Epithelial cell of proximal tubule (primary cell): ENCODE data around the gene TTLL10. TPM values are rescaled to one million over a fixed set of nuclear protein-coding genes. Genes with fewer than 3 reads are reported as not detected.
A peak's percentile ranks its signal among the peaks of the same experiment; 100 is the strongest.

Experiments
- DNase-seq: peaks from one replicate; pipeline ENCODE4 v3.0.0-alpha.2; 2011; ENCODE audit warnings: low read depth
- H3K4me3 ChIP-seq: 2 replicates; pipeline ENCODE4 v1.5.1; 2011; ENCODE audit warnings: low read depth, mild to moderate bottlenecking, low read length
- total RNA-seq: library from RNA; depleted of rRNA; stranded (reverse); fragments of >200 nt; gene quantifications from 2 replicates; pipeline ENCODE4 v1.2.3, GENCODE V29; 2015
- TF ChIP-seq, protein P1 (sequence below): conservative IDR thresholded peaks from 2 replicates; pipeline ENCODE4 v1.5.1; 2012; ENCODE audit warnings: low read depth, mild to moderate bottlenecking, low read length

Gene TTLL10
- total RNA-seq, 1 donor from 2014 or later, result not detected

DNA sequence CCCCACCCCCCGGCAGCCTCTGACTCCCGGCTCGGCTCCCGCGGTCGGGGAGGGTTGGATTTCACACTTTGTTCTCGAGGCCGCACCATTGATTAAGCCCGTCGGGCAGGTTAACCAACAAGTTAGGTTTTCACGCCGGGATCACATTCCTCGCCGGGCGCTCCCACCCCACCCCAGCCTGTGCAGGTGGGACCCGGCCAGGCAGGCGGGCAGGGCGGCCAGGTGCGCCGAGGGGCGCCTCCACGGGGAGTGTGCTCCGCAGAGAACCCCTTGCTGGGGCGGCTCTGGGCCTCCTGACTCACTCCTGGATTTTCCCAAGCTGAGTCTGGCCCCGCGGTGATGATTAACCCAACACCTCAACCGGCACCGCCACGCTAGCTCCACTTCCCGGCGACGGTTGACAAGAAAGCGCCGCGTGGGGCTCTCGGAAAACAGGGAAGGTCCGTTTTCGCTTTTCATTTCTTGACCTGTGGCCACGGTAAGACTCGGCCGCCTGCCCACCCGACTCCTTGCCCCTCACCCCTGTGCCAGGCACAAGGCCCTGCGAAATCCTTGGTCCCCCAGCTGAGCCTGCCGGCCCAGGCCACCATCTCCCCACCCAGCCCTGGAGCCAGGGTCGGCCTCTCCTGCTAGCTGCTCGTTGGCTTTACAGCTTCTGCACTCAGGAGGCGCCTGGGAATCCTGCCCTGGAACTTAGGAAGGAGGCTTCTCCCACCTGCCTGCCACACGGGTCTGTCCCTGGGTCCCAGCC, 8.8 kb upstream of the TTLL10 start:
- peak overlapping the region; percentile 88 for H3K4me3 ChIP-seq
- TF ChIP-seq, protein P1, sequence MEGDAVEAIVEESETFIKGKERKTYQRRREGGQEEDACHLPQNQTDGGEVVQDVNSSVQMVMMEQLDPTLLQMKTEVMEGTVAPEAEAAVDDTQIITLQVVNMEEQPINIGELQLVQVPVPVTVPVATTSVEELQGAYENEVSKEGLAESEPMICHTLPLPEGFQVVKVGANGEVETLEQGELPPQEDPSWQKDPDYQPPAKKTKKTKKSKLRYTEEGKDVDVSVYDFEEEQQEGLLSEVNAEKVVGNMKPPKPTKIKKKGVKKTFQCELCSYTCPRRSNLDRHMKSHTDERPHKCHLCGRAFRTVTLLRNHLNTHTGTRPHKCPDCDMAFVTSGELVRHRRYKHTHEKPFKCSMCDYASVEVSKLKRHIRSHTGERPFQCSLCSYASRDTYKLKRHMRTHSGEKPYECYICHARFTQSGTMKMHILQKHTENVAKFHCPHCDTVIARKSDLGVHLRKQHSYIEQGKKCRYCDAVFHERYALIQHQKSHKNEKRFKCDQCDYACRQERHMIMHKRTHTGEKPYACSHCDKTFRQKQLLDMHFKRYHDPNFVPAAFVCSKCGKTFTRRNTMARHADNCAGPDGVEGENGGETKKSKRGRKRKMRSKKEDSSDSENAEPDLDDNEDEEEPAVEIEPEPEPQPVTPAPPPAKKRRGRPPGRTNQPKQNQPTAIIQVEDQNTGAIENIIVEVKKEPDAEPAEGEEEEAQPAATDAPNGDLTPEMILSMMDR, result no peak
- DNase-seq, result peak; percentile 64

DNA sequence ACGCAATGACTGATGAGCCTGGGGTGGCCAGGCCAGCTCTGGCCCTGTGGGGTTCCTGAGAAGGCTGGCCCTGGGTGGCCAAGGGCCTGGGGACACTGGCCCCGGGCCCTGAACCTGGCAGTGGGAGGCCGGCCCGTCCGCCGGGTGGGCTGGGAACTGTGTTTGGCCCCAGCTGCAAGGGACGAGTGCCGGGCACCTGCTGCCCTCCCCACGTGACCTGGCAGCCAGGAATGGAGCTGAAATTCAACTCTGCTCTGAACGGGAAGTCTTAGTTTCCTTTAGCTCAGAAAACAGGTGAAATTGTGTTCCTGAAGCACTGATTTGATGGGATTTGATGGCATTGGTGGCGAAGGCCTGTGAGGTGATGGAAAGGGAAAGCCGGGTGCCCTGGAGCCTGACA, 8.2 kb upstream of the TTLL10 start:
- TF ChIP-seq, protein P1, result no peak
- no peak for DNase-seq
- peak overlapping the region; percentile 88 for H3K4me3 ChIP-seq

DNA sequence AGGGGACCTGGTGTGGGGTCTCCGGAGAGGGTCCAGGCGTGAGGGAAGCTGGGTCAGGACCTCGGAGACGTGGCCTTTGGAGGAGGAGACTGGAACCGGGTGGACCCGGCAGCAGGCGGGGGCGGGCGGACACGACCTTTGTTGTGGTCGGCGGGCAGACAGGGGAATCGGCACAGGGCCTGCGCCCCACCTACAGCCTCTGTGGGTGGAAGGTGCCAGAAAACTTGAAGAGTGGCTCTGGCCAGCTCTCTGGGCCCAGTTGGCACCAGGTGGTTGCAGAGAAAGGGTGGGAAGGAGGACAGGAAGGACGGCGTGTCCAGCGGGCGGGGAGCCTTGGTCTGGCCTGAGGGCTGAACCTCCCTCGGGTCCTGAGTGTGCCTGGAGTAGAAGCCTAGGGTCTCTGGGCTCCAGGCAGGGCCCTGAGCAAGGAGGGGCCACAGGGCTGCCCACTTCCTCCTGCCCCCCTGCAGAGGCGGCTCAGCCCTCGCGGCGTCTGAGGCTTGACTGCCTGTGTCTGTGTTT, 7.7 kb upstream of the TTLL10 start:
- TF ChIP-seq, protein P1, result no peak
- no peak for DNase-seq
- H3K4me3 ChIP-seq, result peak overlapping the region; percentile 88

DNA sequence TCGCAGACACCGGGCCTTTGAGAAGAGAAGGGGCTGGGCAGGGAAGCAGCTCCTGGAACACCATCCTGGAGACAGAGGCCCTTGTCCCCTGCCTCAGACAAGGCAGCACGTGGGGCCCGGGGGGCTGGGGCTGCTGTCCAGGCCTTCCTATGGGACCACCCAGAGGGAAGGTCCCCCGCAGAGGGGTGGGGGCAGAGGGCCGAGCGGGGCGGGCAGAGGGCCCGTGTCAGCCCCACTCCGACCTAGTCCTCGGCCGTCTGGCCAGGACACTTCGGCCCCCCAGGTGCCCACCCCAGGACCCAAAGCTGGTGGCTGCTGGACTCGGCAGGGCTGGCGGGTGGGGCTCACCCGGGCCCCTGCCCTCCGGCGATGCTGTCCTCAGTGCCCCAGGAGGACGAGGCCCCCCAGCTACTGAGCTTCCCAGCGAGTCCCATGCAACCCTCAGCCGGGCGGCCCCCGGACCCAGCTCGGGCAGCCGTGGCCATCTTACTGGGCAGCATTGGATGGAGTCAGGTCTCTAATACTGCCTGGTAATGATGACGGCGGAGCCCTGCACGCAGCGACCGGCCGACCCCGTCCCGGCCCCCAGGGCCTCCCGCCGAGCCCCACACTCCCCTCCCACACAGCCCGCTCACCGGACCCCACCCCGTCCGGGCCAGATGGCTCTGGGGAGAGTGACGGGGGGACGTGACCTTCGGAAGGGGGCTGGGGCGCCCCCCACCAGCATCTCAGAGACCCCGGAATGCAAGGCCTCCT, 6.9 kb upstream of the TTLL10 start:
- no peak for DNase-seq
- peak overlapping the region; percentile 88 for H3K4me3 ChIP-seq
- TF ChIP-seq, protein P1, result no peak

DNA sequence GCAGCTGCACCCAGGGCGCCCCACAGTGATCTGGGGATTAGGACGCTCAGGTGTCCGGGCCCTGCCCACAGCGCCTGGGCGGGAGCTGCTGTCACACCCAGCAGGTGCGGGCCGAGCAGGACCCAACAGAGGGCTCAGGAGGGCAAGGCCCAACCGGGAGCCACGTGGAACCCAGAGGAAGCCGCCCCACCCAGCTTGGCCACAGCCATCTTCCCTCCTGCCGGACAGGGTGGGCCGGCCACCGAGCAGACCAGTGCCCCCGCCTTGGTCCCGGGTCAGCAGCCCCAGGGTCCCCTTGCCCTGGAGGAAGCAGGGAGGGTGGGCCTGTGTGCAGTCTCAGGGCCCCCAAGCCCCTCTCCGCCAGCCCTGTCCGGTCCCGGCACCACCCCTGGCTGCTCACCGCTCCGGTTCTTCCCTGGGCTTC, 6.3 kb upstream of the TTLL10 start:
- H3K4me3 ChIP-seq, result no peak overlapping the region
- no peak for DNase-seq
- TF ChIP-seq, protein P1, result no peak

DNA sequence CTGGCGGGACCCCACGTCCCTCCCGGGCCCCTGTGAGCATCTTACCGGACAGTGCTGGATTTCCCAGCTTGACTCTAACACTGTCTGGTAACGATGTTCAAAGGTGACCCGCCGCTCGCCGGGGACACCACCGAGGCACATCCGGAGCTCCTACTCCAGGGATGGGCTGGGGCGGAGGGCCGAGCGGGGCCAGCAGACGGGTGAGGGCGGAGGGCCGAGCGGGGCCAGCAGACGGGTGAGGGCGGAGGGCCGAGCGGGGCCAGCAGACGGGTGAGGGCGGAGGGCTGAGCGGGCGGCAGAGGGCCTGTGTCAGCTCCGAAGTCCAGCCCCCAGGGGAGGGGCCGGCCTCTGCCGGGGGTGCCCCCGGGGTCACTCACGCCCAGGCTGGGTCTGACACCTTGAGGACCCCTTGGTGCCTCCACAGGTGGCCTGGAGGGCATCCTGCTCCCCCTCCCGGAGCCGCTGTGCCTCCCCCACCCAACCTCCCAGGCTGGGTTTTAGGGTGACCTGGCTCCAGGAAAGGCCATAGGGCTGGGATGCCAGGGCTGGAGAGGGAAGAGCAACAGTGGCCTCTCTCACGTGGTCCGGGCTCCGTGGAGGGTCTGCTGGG, 5.7 kb upstream of the TTLL10 start:
- no peak overlapping the region for H3K4me3 ChIP-seq
- TF ChIP-seq, protein P1, result no peak
- no peak for DNase-seq
